HCT116 (cell line): Measurements from ENCODE around the gene NF2. TPM values are rescaled to one million over a fixed set of nuclear protein-coding genes. Genes with fewer than 3 reads are reported as not detected.

ENCODE experiments used
- ATAC-seq: fragments of 200-7000 bp; cut with Tn5 transposase; 2 replicates; pipeline ENCODE4 v1.9.1; 2020; ENCODE audit warnings: mild to moderate bottlenecking, moderate library complexity
- BruUV-seq: library from RNA; stranded (reverse); fragments of 400-500 nt; replicated peaks from 2 replicates; lab custom pipeline; 2021; lab: Mats Ljungman, UMichigan
- CTCF ChIA-PET: fragments of 300-600 bp; sonication (Branson Sonifier 250); formaldehyde crosslinking; loops from one replicate; lab custom pipeline; 2021; ENCODE audit warnings: antibody characterized with exemption; lab: Charles Lee
- POLR2A ChIA-PET: fragments of 300-600, 350-600 bp; sonication (Branson Sonifier 250); formaldehyde crosslinking; loops from one replicate; lab custom pipeline; 2021; ENCODE audit warnings: antibody characterized with exemption; lab: Charles Lee
- RAD21 ChIA-PET, 2 experiments: fragments of 300-600 bp; sonication (Branson Sonifier 250); formaldehyde crosslinking; loops; one replicate each; lab custom pipeline; 2023; ENCODE audit warnings: low total read pairs in 2 of 2; ENCODE audit not compliant: uncharacterized antibody in 2 of 2, unreplicated experiment in 2 of 2, low non-redundant PET in 1 of 2; lab: Charles Lee
- DNase-seq: peaks from one replicate; pipeline ENCODE4 v3.0.0-alpha.2; 2010; ENCODE audit warnings: low read depth, low spot score
- H2AFZ ChIP-seq: fragments of 200-600 bp; shearing (Covaris generic), sonication (generic); 2 replicates; pipeline ENCODE4 v1.6.1; 2017; ENCODE audit warnings: low read depth, mixed run types, mixed read lengths, antibody characterized with exemption, low read length; ENCODE audit not compliant: poor library complexity, severe bottlenecking
- H3K27ac ChIP-seq: 2 replicates; pipeline ENCODE4 v1.5.1; 2012; ENCODE audit warnings: low read depth, low read length
- H3K27me3 ChIP-seq: fragments of 200-600 bp; sonication (generic); 2 replicates; pipeline ENCODE4 v1.6.1; 2016; ENCODE audit warnings: mixed run types, low read length, mixed read lengths; ENCODE audit not compliant: insufficient read depth
- H3K36me3 ChIP-seq, 2 experiments: fragments of 200-500 bp in 1 of 2; fragments of 200-600 bp in 1 of 2; sonication (Bioruptor generic) in 1 of 2; sonication (generic) in 1 of 2; 2 replicates each; pipeline versions ENCODE4 v1.5.1 to v1.6.1; 2014 to 2016; ENCODE audit warnings: low read length in 2 of 2, inconsistent platforms in 1 of 2, mixed read lengths in 1 of 2, mixed run types in 1 of 2; ENCODE audit not compliant: insufficient read depth in 2 of 2, control insufficient read depth in 1 of 2
- H3K4me1 ChIP-seq, 2 experiments: fragments of 200-600 bp in 1 of 2; sonication (generic) in 1 of 2; 2 replicates each; pipeline versions ENCODE4 v1.5.1 to v1.6.1; 2012 to 2017; ENCODE audit warnings: low read length in 2 of 2, inconsistent platforms in 1 of 2, mild to moderate bottlenecking in 1 of 2, mixed read lengths in 1 of 2, mixed run types in 1 of 2, moderate library complexity in 1 of 2; ENCODE audit not compliant: insufficient read depth in 2 of 2, control insufficient read depth in 1 of 2
- H3K4me2 ChIP-seq: fragments of 200-600 bp; sonication (generic); 2 replicates; pipeline ENCODE4 v1.6.1; 2017; ENCODE audit warnings: mixed run types, low read length, mixed read lengths
- H3K4me3 ChIP-seq, 2 experiments: fragments of 200-600 bp in 1 of 2; sonication (generic) in 1 of 2; replicated peaks in 1 of 2; 2 replicates each; pipeline ENCODE4 v1.5.1; 2011 to 2016; ENCODE audit warnings: low read length in 2 of 2, control low read depth in 1 of 2, low read depth in 1 of 2, mild to moderate bottlenecking in 1 of 2, mixed read lengths in 1 of 2, mixed run types in 1 of 2
- H3K79me2 ChIP-seq: fragments of 200-600 bp; sonication (generic); 2 replicates; pipeline ENCODE4 v1.6.1; 2017; ENCODE audit warnings: mild to moderate bottlenecking, mixed run types, low read length, moderate library complexity, mixed read lengths; ENCODE audit not compliant: insufficient read depth
- H3K9ac ChIP-seq: fragments of 200-600 bp; sonication (generic); 2 replicates; pipeline ENCODE4 v1.6.1; 2016; ENCODE audit warnings: low read length, mixed read lengths
- H3K9me2 ChIP-seq: fragments of 200-600 bp; sonication (generic), shearing (Covaris generic); 2 replicates; pipeline ENCODE4 v1.6.1; 2017; ENCODE audit warnings: mixed run types, mild to moderate bottlenecking, moderate library complexity; ENCODE audit not compliant: insufficient read depth
- H3K9me3 ChIP-seq, 2 experiments: fragments of 200-500 bp in 1 of 2; fragments of 200-600 bp in 1 of 2; sonication (Bioruptor generic) in 1 of 2; sonication (generic) in 1 of 2; 2 replicates each; pipeline ENCODE4 v1.6.1; 2014 to 2017; ENCODE audit warnings: low read length in 2 of 2, mixed read lengths in 2 of 2, inconsistent platforms in 1 of 2, low read depth in 1 of 2, mild to moderate bottlenecking in 1 of 2, mixed run types in 1 of 2, moderate library complexity in 1 of 2; ENCODE audit not compliant: control insufficient read depth in 1 of 2, insufficient read depth in 1 of 2
- H4K20me1 ChIP-seq: fragments of 200-600 bp; sonication (generic), shearing (Covaris generic); 2 replicates; pipeline ENCODE4 v1.6.1; 2017; ENCODE audit warnings: mixed run types, mild to moderate bottlenecking, moderate library complexity; ENCODE audit not compliant: insufficient read depth
- CBX3 ChIP-seq: IDR thresholded peaks from 2 replicates; pipeline ENCODE4 v1.6.1; 2012; ENCODE audit warnings: low read depth
- CTCF ChIP-seq, 3 experiments: fragments of 200-600 bp in 1 of 3; sonication (generic) in 1 of 3; IDR thresholded peaks in 2 of 3; conservative IDR thresholded peaks in 1 of 3; 2 replicates each; pipeline ENCODE4 v1.5.1; 2012 to 2017; ENCODE audit warnings: low read depth in 2 of 3, low read length in 2 of 3, antibody characterized with exemption in 1 of 3, borderline replicate concordance in 1 of 3, control low read depth in 1 of 3, mild to moderate bottlenecking in 1 of 3, mixed read lengths in 1 of 3, mixed run types in 1 of 3, moderate library complexity in 1 of 3; ENCODE audit not compliant: insufficient read depth in 1 of 3
- EGR1 ChIP-seq: IDR thresholded peaks from 2 replicates; pipeline ENCODE4 v1.6.1; 2012; ENCODE audit warnings: low read depth
- ELF1 ChIP-seq: IDR thresholded peaks from 2 replicates; pipeline ENCODE4 v1.6.1; 2012; ENCODE audit warnings: low read depth, borderline replicate concordance
- FOSL1 ChIP-seq: IDR thresholded peaks from 2 replicates; pipeline ENCODE4 v1.6.1; 2012; ENCODE audit warnings: low read depth
- JUND ChIP-seq: IDR thresholded peaks from 2 replicates; pipeline ENCODE4 v1.6.1; 2012
- MAX ChIP-seq: IDR thresholded peaks from 2 replicates; pipeline ENCODE4 v1.6.1; 2012
- RAD21 ChIP-seq: IDR thresholded peaks from 2 replicates; pipeline ENCODE4 v1.6.1; 2012; ENCODE audit warnings: low read depth, mild to moderate bottlenecking
- REST ChIP-seq: IDR thresholded peaks from 2 replicates; pipeline ENCODE4 v1.6.1; 2012; ENCODE audit warnings: low read depth
- SRF ChIP-seq: IDR thresholded peaks from 2 replicates; pipeline ENCODE4 v1.6.1; 2012; ENCODE audit warnings: low read depth
- TCF7L2 ChIP-seq: IDR thresholded peaks from 2 replicates; pipeline ENCODE4 v1.7.0; 2011; ENCODE audit warnings: borderline replicate concordance, inconsistent platforms; ENCODE audit not compliant: insufficient read depth, insufficient read length; ENCODE audit errors: extremely low read depth
- ZBTB33 ChIP-seq: IDR thresholded peaks from 2 replicates; pipeline ENCODE4 v1.6.1; 2011; ENCODE audit warnings: mild to moderate bottlenecking, low read length, moderate library complexity; ENCODE audit not compliant: insufficient replicate concordance; ENCODE audit errors: extremely low read depth
- intact Hi-C: fragments of 100-400 bp; cut with micrococcal nuclease; formaldehyde crosslinking; loops from 2 replicates; pipeline ENCODE4 v1.10.0; 2022
- total RNA-seq: library from RNA; stranded (reverse); gene quantifications from one replicate; pipeline ENCODE4 v1.2.1, GENCODE V29; 2021; ENCODE audit not compliant: unreplicated experiment

The NF2 gene
- total RNA-seq, 1 experiment from 2014 or later, result 70.2 TPM

GRCh38 chr22:29660021-29660420 lies 56.6 kb downstream of the NF2 start:
- ChIA-PET RAD21 (no interaction called here), POLR2A (no interaction called here), CTCF (no interaction called here)
- ATAC-seq, result no peak
- Histone ChIP-seq H3K9me3 (no peaks in the 10 kb centered on the region), H3K9ac (no peak overlapping the region), H2AFZ (no peak overlapping the region), H3K4me2 (no peak overlapping the region), H3K79me2 (no peaks in the 10 kb centered on the region), H4K20me1 (no peaks in the 10 kb centered on the region), H3K9me2 (no peaks in the 10 kb centered on the region), H3K4me3 (no peak overlapping the region), H3K27me3 (no peaks in the 10 kb centered on the region), H3K27ac (no peak overlapping the region), H3K4me1 (no peaks in the 10 kb centered on the region), H3K36me3 (peaks cover 18 to 49% of the 10 kb centered on the region in 2 experiments; a peak in 3 of 4 replicates)
- no peak for DNase-seq
- no TSS peak for BruUV-seq
- intact Hi-C loops, result no loop called here
- TF ChIP-seq TCF7L2, result no peak
- TF ChIP-seq MAX, result no peak
- no peak for TF ChIP-seq CBX3

- no peak overlapping the region for H3K27ac ChIP-seq
- no peak for ATAC-seq
- TF ChIP-seq CTCF (IDR thresholded peaks at IDR 0.05 in 2 of 3, conservative IDR thresholded peaks at IDR 0.05 in 1 of 3; ENCODE audit: borderline replicate concordance in 1 of 3, insufficient read depth in 1 of 3, low read depth in 2 of 3, low read length in 2 of 3) (no peak), CBX3 (no peak), TCF7L2 (no peak), RAD21 (no peak), JUND (no peak), MAX (no peak), EGR1 (no peak), ZBTB33 (no peak), SRF (no peak), REST (no peak), FOSL1 (no peak), ELF1 (no peak)
Observed at GRCh38 chr22:29661336-29661735, 57.9 kb downstream of the NF2 start.

More at GRCh38 chr22:29661336-29661735, 57.9 kb downstream of the NF2 start:
- H3K79me2 ChIP-seq, result no peaks in the 10 kb centered on the region
- no peaks in the 10 kb centered on the region for H3K27me3 ChIP-seq
- H3K4me1 ChIP-seq, result no peaks in the 10 kb centered on the region
- H3K9me2 ChIP-seq, result no peaks in the 10 kb centered on the region
- no peak overlapping the region for H3K9ac ChIP-seq
- no peak overlapping the region for H2AFZ ChIP-seq
- intact Hi-C loops, result no loop called here
- ChIA-PET RAD21 (no interaction called here), CTCF (interaction anchor here (1.1 kb wide), 1 partner anchor 427 kb away, joined by 3 read pairs; no protein-coding TSS in a partner anchor), POLR2A (no interaction called here)
- H3K9me3 ChIP-seq, result no peaks in the 10 kb centered on the region
- H3K4me3 ChIP-seq, result no peak overlapping the region
- H3K36me3 ChIP-seq, result peaks cover 22 to 49% of the 10 kb centered on the region in 2 experiments; a peak in 3 of 4 replicates
- no peaks in the 10 kb centered on the region for H4K20me1 ChIP-seq
- DNase-seq, result no peak
- no TSS peak for BruUV-seq
- no peak overlapping the region for H3K4me2 ChIP-seq
